ENCODE measurements around the gene CCDC85B.
"Not testable (repeated sequence)": the region's sequence is repeated elsewhere in the genome, so short reads cannot be mapped to it uniquely, and the experiment has no call there.

Gene CCDC85B

DNA sequence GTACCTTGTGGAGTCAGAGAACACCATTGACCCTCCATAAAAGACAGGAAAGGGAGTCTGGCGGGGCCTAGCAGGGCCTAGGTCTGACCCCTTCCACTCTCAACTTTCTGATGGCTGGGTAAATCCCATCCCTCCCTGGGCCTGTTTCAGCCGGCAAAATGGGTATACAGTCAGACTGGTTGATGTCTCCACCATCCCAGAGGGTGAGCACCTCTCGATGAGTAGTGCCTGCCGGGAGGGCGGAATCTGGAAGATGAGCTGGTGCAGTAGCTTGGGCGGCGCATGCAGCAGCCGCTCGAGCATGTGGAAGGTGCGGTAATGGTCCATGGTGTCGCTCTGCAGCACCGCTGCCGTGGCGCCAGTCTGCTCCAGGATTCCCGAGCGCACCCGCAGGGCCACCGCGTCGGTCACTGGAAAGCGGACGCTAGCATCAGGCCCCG lies 2.7 kb upstream of the CCDC85B start:
- DNase-seq (ENCODE audit: low spot score): peak; percentile 58

DNA sequence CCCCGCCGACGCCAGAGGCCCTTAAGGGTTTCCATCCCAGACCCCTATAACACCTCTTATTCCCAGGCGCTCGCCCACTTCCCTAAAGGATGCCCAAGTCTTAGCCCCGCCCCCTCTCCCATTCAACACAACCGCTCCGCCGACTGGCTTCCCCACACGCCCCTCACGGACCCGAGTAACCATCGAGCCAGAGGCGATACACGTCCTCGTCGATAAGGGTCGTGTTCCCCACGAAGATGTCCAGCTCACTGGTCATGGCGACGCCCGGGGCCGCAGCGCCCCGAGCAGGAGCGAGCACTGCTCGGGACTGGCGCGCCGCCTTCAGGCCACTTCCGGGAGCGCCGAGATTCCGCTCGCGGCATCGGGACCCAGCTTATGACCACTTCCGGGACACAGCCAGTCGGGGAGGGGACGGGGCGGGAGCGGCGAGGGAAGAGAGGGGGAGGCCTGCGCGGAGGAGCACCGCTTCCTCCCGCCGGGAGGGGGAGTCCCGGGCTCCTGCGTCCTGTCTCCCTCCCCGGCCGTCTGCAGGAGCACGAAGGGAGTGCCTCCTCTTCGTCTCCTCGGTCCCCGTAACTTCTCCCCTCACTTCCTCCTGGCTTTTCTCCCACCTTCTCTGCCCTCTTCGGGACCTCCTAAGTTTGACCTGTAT lies 2.2 kb upstream of the CCDC85B start, which contains the start of gene FIBP:
FIBP (minus strand) TSS at position 309 of the 652 bp plus-strand sequence; CDS start at position 256, 53 bp downstream.
- peak; percentile 95 for DNase-seq (ENCODE audit: low spot score)

DNA sequence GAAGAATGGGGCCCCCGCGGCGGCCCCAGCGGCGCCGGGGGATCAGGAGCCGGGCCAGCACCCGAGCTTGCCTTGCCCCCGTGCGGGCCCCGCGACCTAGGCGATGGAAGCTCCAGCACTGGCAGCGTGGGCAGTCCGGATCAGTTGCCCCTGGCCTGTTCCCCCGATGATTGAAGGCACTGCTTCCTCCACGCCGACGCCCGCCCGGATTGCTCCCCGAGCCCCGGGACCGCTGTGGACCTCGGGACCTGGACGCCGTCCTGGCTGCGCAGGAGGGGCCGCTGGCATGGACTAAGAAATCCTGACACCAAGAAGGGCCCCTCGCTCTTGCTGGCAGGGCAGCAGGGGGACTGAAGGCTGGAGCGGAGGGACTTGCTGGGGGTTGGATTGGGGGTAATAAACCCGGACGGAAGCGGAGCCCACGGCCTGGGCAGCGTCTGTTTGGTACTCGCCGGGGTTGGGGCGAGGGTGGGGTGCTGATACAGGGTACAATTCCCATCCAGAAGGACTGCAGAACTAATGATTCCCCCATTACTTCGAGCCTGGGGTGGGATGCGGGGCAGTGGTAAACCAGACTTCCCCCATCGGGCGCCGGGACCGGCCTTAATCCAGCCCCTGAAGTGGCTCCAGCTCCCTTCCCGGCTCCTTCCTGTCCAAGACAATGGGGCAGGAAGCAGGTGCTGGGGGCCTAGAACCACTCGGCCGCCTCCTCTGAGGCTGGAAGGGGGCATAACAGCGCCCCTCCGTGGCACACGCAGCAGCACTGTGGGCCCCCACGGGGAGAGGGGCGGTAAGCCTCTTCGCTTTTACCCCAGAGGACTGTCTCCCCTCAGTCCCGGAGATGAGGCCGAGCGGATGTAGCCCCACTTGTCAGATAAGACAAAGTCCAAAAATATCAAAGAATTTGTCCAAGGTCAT lies 1.0 kb downstream of the CCDC85B start:
- peak; percentile 55 for DNase-seq (ENCODE audit: low spot score)

DNA sequence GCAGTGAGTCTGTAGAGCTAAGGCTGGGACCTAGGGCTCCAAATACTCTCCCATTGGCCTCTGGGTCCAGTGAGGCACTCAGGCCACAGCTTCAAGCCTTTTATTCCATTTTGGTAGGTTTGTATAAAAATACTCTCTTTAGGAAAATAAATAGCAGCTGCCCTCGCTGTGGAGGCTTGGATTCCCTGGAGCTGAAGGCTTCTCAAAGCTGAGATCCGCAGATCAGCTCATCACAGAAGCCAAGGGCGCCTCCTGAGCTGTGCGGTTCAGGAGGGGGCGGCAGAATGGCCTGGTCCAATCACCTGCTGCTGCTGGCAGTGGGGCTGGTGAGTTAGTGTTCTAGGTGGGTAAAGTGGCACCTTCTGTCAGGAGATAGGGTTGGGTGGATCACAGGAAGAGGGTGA lies 1.7 kb downstream of the CCDC85B start:
- DNase-seq (ENCODE audit: low spot score): not testable (repeated sequence)

DNA sequence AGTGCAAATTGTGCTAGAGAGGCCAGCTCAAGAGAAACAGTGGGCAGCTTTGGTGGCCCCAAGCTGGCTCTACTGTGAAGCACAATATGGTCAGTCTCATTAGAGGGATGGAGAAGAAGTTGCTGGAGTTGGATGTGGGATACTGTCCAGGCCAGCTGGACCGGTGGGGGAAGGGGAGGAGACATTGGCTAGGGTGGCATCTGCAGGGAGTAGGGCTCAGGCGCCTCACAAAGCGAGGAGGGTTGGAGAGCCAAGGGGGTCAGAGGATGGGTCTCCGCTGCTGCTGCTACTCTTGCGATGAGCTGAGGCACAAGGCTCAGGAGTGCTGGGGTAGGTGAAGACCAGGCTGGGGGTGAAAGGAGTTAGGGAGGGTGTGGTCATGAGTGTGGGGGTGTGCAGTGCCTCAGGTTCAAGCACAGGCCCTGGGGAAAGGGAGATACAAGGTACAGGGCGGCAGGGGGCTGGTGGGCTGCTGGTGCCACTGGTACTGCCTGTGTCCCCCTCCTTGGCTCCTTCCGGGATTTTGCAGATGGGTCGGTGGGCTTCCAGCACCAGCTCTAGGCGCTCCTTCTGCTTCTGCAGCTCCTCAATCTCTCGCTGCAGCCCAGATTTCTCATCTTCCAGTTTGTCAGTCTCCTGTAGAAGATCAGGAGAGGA lies 2.3 kb downstream of the CCDC85B start:
- DNase-seq (ENCODE audit: low spot score): no peak

DNA sequence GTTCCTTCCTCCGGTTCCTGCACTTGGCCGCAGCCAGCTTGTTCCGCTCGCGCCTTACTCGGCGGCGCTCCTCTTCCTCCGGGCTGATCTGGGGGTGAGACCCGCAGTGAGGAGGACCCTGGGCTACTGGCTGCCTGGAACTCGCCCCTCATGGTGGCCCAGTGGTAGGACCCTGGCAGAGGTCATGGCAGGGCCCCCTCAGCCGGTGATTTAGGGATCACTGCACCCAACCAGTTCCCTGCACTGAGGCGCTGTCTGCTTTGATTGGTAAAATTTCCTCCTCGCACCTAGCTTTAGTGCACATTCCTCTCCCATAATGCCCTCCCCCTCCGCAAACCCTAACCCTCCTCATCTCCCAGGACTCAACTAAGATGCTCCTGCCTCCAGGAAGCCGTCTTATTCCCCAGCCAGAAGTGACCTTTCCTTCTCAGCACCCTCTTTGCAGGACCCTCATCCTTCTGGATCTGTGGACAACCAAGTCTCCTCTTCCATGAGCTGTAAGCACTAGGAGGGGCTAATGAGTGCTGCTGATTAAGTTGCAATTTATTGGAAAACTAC lies 3.6 kb downstream of the CCDC85B start:
- DNase-seq (ENCODE audit: low spot score): no peak

DNA sequence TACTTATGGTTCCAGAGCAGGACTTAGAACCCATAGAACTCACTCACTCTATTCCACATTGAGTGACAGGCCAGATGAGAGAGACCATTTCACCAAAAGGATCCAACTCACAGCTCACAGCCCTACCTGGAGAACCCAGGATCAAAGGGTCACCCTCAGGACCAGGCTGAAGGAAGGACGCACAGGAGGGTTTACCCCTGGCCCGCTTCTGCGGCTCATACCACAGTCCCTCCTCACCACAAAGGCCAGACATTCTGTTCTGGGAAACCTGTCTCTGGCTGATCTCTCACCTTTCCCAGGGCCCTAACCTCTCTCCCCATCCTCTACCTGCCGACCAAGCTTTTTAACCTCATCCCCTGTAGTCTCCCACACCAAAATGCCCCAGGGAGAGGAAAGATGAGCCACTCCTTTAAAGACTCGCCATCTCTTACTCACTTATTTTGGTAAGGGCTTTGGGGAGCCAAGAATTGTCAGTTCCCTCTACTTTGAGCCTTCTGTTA lies 5.1 kb downstream of the CCDC85B start:
- DNase-seq (ENCODE audit: low spot score): no peak

DNA sequence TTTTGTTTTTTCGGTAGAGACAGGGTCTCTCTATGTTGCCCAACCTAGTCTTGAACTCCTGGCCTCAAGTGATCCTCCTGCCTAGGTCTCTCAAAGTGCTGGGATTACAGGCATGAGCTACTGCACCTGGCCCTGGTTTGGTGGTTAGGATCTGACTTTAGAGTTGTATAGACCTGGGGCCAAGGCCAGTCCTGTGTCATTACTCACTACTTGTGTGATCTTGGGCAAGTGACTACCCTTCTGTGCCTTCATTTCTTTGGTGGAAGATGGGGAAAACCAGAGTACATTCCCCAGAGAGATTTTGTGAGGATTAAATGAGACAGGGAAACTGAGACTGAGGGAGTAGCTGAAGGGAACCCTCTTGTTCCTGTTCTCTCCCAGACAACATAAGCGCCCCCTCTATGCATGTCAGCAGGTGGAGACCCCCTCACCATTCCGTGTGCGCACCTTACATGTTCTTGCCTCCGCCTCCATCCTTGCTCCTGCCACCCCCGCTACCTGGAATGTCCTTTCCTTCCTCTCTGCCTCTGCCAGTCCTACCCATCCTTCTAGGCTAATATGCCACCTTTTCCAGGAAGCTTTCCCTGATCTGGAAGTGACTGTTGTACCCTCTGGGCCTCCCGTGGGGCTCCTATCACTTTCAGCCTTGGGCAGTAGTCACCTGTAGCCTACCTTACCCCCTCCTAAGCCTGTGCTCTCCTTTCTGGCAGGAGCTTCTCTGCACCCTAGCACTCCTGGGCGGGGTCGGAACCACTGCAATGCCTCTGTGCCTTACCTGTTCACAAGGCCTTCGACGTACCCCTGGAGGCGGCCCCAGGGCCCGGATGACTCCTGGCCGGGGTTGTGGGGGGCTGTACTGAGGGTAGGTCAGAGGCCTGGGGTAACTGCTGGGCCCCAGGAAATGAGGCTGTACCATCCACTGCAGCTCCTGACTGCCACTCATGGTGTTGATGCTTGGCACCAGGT lies 5.8 kb downstream of the CCDC85B start:
- DNase-seq (ENCODE audit: low spot score): no peak

DNA sequence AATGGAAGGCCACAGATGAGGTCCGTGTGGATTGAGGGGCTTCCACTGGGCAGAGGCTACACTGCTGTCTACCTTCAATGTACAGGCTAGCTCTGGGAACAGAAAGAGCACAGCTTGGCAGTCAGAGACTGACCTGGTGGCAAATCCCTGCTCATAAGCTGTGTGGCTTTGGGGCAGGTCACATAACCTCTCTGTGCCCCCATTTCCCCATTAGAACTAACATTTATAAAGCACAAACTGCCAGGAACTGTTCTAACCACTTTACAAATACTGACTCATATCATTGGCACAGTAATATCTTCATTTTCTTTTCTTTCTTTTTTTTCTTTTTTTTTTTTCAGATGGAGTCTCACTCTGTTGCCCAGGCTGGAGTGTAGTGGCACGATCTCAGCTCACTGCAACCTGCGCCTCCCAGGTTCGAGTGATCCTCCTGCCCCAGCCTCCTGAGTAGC lies 6.6 kb downstream of the CCDC85B start:
- no peak for DNase-seq (ENCODE audit: low spot score)

DNA sequence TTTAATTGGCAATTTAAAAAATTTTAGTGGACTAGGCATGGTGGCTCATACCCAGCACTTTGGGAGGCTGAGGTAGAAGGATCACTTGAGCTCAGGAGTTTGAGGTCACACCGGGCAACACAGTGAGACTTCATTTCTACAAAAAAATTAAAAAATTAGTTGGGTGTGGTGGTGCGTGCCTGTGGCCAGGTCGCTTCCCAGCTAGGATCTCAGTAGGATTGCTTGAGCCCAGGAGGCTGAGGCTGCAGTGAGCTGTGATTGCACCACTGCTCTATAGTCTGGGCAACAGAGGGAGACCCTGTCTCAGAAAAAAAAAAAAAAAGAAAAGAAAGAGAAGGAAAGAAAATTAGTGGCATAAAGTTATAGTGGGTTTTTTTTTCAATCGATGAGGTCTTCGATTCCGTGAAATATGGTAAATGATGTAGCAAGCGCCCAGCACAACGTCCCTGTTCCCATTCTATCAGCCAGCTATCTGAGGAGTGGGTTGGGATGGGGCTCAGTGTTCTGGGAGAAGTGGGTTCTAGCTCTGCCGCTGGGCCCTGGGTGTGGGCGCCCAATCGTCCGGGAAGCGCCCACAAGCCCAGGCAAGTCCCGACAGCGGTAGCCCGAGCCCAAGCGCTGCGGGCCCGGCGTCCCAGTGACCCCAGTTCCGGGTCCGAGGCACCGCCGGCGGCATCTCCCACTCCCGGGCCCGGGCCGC lies 8.3 kb downstream of the CCDC85B start:
- no peak for DNase-seq (ENCODE audit: low spot score)

DNA sequence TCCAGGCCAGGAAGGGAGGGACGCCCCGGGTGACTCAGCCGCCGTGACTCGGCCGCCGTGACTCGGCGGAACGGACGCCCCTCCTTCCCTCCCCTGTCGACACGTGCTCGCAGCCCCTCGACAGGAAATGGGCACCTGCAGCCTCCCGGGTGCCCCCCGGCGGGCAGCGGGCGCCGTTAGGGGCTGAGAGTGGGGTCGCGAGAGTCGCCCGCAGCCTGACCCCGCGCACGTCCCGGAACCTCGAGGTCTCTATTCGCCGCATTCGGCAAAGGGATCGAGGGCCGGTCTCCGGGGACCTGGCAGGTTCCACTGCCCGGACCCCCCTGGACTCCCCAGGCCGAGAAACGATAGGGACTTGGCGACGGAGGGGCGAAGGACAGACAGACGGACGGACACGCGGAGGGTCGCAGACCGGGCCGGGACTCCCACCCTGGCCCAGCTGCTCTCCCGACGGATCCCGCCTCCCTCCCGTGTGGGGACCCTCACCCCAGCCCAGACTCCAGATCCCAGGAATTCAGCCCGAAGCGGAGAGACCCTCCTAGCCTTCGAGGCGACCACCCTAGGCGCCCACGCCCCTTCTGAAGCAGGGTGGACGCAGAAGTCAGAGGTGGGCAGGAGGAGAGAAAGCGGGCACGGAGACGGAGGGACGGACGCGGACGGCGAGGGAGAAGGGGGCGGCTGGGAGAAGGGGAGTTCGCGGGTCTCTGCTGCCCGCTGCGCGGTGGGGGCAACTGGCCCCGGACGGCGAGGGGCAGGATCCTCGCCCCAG lies 9.1 kb downstream of the CCDC85B start:
- DNase-seq (ENCODE audit: low spot score): peak; percentile 57

DNA sequence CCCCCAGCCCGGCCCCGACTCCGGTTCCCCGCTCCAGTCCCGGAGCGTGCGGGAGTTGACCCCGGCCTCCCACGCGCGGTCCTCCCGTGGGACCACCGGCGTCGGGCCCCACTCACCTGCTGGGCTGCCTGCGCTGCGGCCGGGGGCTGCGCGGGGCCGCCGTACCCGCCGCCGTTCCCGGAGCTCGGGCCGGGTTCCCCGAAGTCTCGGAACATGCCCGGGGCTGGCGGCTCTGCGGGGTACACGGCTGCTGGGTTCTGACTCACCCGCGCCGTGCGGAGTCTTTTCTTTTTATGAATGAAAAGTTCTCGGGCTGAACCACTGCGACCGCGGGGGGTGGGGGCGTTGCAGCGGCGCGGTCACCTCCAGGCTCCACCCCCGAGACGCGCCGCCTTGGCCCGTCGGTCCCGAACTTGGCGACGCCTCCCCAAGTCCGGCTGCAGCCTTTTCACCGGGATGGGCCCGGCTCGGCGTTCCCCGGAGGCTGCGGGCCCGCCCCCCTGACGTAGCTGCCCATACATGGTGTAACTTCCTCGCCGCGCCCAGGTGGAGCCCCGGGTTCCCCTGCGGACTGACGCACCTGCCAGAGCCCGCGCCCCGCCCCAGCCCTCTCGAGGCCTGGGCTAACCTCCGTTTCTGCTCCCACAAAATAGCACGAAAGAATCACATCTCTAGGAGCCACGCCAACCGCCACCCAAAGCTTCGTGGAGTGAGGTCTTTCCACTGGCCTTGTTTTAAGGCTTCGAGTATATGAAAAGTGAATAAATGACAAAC lies 9.8 kb downstream of the CCDC85B start, which contains the start of gene FOSL1:
FOSL1 (minus strand) TSS at position 264 of the 774 bp plus-strand sequence; CDS start at position 215, 49 bp downstream.
- DNase-seq (ENCODE audit: low spot score): peak; percentile 71

DNA sequence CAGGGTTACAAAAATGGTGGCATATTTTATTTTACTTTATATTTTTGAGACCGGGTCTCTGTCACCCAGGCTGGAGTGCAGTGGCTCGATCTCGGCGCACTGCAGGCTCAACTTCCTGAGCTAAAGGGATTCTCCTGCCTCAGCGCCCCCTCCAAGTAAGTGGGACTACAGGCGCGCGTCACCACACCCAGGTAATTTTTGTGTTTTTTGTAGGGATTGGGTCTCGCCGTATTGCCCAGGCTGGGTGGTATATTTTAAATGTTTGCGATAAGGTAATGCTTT lies 10.4 kb downstream of the CCDC85B start:
- DNase-seq (ENCODE audit: low spot score): no peak

DNA sequence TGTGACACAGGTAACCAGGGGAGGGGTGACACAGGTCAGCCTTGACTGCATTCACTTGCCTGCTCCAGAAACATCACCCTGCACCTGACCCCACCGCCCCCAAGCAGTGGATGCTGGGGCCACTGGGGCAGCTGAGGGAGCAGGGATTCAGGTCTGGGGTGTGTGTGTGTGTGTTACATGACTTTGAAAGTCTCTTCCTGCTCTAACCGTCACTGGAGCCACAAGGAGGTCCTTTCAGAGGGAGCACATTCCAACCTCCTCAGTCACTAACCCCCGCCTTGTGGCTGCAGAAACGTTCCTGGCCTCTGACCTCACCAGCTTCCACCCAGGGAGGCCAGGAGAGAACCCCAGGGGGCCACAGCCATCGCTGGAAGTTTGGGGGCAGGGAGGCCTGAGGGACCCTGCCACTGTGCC lies 12.6 kb downstream of the CCDC85B start:
- no peak for DNase-seq (ENCODE audit: low spot score)

DNA sequence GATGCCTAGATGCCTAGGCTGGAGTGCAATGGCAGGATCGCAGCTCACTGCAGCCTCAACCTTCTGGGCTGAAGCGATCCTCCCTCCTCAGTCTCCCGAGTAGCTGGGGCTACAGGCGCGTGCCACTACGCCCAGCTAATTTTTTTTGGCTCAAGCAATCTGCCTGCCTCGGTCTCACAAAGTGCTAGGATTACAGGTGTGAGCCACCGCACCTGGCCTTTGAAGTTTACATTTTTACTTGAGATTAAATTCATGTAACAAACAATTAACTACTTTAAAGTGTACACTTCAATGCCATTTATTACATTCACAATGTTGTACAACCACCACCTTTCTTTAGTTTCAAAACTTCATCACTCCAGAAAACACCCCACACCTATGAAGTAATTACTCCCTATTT lies 13.2 kb downstream of the CCDC85B start:
- no peak for DNase-seq (ENCODE audit: low spot score)

DNA sequence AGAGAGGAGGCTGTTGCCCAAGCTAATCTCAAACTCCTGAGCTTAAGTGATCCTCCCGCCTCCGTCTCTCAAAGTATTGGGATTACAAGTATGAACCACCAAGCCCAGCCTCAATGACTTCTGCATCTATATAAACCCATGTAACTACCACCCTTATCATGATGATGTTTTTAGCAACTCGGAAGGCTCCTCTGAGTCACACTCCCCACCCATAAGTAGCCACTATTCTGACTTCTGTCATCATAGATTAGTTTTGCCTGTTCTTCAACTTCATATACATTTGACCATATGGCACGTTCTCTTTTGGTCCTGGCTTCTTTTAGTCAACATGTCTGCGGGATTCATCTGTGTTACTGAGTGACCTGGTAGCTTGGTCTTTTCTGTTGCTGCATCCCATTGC lies 16.1 kb downstream of the CCDC85B start:
- DNase-seq (ENCODE audit: low spot score): no peak

DNA sequence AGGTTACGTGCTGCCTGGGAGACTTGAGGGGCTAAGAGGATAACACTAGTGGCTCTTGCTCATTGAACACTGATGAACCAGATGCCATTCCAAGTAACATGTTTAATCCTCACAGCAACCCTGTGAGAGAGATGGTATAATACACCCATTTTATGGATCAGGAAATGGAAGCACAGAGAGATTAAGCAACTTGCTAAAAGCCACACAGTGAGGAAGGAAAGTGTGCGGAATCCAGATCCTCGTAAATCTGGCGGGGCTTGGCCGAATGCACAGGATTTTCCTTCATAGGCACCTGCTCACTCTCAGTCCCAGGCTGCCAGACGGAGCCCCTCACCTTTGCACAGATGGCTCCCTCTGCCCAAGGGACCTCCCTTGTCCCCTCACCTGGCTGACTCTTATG lies 17.4 kb downstream of the CCDC85B start:
- DNase-seq (ENCODE audit: low spot score): no peak

DNA sequence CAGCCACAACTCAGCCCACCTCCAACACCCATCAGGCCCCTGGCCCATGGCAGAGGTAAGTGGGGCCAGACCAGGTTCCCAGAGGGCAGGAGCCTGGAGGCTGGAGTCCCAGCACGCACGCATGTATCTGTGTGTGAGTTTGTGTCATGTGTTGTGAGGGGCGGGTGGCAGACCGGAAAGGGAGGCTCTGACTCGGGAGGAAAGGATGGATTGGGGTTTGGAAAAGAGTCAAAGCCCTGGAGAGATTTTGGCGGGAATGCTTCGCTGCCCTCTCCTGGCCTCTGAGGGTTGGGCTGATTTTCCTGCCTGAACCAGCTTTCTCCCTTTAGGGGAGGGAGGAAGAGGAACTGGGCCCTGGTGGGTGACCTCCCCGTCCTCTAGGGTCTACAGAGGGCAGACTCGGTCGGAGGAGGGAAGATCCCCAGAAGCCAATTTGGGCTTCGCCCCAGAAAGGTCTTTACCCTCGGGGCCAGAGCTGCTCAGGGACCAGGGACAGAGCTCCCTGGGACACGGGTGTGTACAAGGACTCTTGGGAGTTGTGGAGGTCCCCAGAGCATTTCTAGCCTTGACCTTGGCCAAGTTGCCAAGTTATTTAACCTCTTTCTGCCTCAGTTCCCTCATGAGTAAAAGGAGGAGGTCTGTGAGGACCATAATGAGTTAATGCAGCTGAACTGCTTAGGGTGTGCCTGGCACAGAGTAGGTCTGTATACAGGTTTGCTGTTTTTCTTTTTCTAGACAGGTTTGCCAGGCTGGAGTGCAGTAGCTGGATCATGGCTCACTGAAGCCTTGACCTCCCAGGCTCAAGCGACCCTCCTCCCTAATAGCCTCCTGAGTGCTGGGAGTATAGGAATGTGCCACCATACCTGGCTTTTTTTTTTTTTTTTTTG lies 21.5 kb downstream of the CCDC85B start:
- DNase-seq (ENCODE audit: low spot score): peak; percentile 71

Measured in D341Med (cell line).